Measurements from ENCODE around the gene HBZ. TPM values are rescaled to one million over a fixed set of nuclear protein-coding genes. Genes with fewer than 3 reads are reported as not detected.
A peak's percentile ranks its signal among the peaks of the same experiment; 100 is the strongest.

HBZ gene
- total and polyA plus RNA-seq, 7 donors = 0.10 TPM; not detected in 6

GRCh38 chr16:117379-118365 is 34.8 kb upstream of the HBZ start:
- Histone ChIP-seq H3K9me3 (no peaks in the 10 kb centered on the region), H3K27ac (no peak overlapping the region), H3K4me3 (no peak overlapping the region), H3K27me3 (no peaks in the 10 kb centered on the region), H3K4me1 (peaks cover 0 to 13% (median 10%) of the 10 kb centered on the region in 4 donors), H3K36me3 (peaks cover 0 to 13% (median 0%) of the 10 kb centered on the region in 4 donors)
- intact Hi-C loops (cut with DNase I) = no loop called here
- peak in 3 of 4 experiments; percentile 41 to 46 (median 45) for TF ChIP-seq CTCF (IDR thresholded peaks at IDR 0.05)
- TF ChIP-seq POLR2A (IDR thresholded peaks at IDR 0.05) = no peak
- 42 to 62% methylated on average over 19 of the region's 19 CpGs for WGBS, 2 donors
- DNase-seq = no peak

- TF ChIP-seq POLR2AphosphoS5 (IDR thresholded peaks at IDR 0.05) (no peak), EP300 (IDR thresholded peaks at IDR 0.05) (no peak), POLR2A (IDR thresholded peaks at IDR 0.05) (no peak), CTCF (IDR thresholded peaks at IDR 0.05) (no peak)
- no peak for DNase-seq
- Histone ChIP-seq H3K36me3 (peaks cover 0 to 18% (median 0%) of the 10 kb centered on the region in 4 donors), H3K4me3 (no peak overlapping the region), H3K27ac (no peak overlapping the region), H3K27me3 (no peaks in the 10 kb centered on the region), H3K9me3 (no peaks in the 10 kb centered on the region), H3K4me1 (peaks cover 0 to 11% (median 3%) of the 10 kb centered on the region in 4 donors)
- 58 to 83% methylated on average over 2 of the region's 2 CpGs for WGBS, 2 donors
- intact Hi-C loops (cut with DNase I) = no loop called here
These were observed 33.6 kb upstream of the HBZ start for GRCh38 chr16:118857-119256.

- Histone ChIP-seq H3K9me3 (no peaks in the 10 kb centered on the region), H3K4me1 (peaks cover 0 to 11% (median 3%) of the 10 kb centered on the region in 4 donors), H3K4me3 (no peak overlapping the region), H3K27me3 (no peaks in the 10 kb centered on the region), H3K27ac (no peak overlapping the region), H3K36me3 (peaks cover 0 to 20% (median 0%) of the 10 kb centered on the region in 4 donors)
- intact Hi-C loops (cut with DNase I) = no loop called here
- TF ChIP-seq POLR2AphosphoS5 (IDR thresholded peaks at IDR 0.05) = no peak
- TF ChIP-seq EP300 (IDR thresholded peaks at IDR 0.05) = no peak
- TF ChIP-seq CTCF (IDR thresholded peaks at IDR 0.05) = no peak
- no peak for TF ChIP-seq POLR2A (IDR thresholded peaks at IDR 0.05)
- DNase-seq = no peak
- WGBS, 2 donors = 94 to 95% methylated on average over 5 of the region's 5 CpGs
These were observed 33.1 kb upstream of the HBZ start for GRCh38 chr16:119295-119694.

- intact Hi-C loops (cut with DNase I) = no loop called here
- peaks cover 0 to 25% (median 0%) of the 10 kb centered on the region in 4 donors for H3K36me3 ChIP-seq
- H3K4me1 ChIP-seq = peaks cover 0 to 11% (median 3%) of the 10 kb centered on the region in 4 donors
- WGBS, 2 donors = 88 to 91% methylated on average over 3 of the region's 3 CpGs
- no peaks in the 10 kb centered on the region for H3K27me3 ChIP-seq
- H3K4me3 ChIP-seq = no peak overlapping the region
- no peaks in the 10 kb centered on the region for H3K9me3 ChIP-seq
- no peak overlapping the region for H3K27ac ChIP-seq
- DNase-seq = no peak
- TF ChIP-seq POLR2A (IDR thresholded peaks at IDR 0.05) (no peak), EP300 (IDR thresholded peaks at IDR 0.05) (no peak), CTCF (IDR thresholded peaks at IDR 0.05) (no peak), POLR2AphosphoS5 (IDR thresholded peaks at IDR 0.05) (no peak)
These were observed 32.5 kb upstream of the HBZ start for GRCh38 chr16:119835-120491.

Data from sigmoid colon (tissue), 7 donors.